Left kidney (tissue), 2 donors: ENCODE measurements around the gene RAD50. TPM values are rescaled to one million over a fixed set of nuclear protein-coding genes. Genes with fewer than 3 reads are reported as not detected.
A peak's percentile ranks its signal among the peaks of the same experiment; 100 is the strongest.
"Not testable (repeated sequence)": the region's sequence is repeated elsewhere in the genome, so short reads cannot be mapped to it uniquely, and the experiment has no call there.

Experiments
- DNase-seq: peaks from one replicate; pipeline ENCODE4 v3.0.0-alpha.2; 2013
- polyA plus RNA-seq: library from polyadenylated mRNA; unstranded; fragments of 120-200 nt; gene quantifications from one replicate; pipeline ENCODE4 v1.2.1, GENCODE V29; 2013; ENCODE audit not compliant: insufficient read length

RAD50 gene
- polyA plus RNA-seq, 1 donor, result 57.1 TPM

- peak; percentile 29 for DNase-seq
Measured at GRCh38 chr5:132557478-132558172, 848 bp downstream of the RAD50 start.

GRCh38 chr5:132559383-132560060, 2.7 kb downstream of the RAD50 start:
- no peak for DNase-seq

GRCh38 chr5:132561601-132562000, 4.8 kb downstream of the RAD50 start:
- no peak for DNase-seq

DNA sequence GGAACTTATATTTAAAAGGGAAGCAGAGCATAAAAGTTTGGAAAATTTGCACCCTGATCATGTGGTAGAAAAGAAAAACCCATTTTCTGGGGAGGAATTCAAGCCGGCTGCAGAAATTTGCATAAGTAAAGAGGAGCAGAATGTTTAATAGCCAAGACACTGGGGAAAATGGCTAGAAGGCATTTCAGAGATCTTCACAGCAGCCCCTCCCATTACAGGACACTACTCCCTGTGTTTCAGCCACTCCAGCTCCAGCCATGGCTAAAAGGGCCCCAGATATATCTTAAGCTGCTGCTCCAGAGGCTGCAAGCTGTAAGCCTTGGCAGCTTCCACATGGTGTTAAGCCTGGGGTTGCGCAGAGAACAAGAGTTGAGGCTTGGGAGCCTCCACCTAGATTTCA, 7.8 kb downstream of the RAD50 start:
- DNase-seq, result not testable (repeated sequence)

GRCh38 chr5:132566657-132567056, 9.9 kb downstream of the RAD50 start:
- no peak for DNase-seq

DNA sequence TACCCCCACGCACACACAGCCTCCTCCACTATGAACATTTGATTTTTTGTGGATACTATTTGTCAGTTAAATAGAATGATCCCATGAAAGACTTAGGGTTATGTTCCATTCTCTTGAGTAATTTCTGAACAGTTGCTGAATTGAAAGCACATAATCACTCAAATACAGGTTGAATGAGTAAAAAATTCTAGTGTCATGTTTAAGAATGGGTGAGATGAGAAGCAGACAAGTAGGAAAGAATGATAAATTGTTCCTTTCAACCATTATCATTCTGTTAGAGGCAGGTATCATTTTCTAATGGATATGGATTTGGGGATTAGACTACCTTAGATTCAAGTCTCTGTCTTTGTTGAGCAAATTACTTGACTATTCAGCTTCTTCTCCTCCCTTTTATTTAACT, 19.3 kb downstream of the RAD50 start:
- no peak for DNase-seq

DNA sequence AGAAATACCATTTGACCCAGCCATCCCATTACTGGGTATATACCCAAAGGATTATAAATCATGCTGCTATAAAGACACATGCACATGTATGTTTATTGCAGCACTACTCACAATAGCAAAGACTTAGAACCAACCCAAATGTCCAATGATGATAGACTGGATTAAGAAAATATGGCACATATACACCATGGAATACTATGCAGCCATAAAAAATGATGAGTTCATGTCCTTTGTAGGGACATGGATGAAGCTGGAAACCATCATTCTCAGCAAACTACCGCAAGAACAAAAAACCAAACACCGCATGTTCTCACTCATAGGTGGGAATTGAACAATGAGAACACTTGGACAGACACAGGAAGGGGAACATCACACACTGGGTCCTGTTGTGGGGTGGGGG, 27.8 kb downstream of the RAD50 start:
- not testable (repeated sequence) for DNase-seq

GRCh38 chr5:132586063-132586462, 29.3 kb downstream of the RAD50 start:
- DNase-seq, result no peak

DNA sequence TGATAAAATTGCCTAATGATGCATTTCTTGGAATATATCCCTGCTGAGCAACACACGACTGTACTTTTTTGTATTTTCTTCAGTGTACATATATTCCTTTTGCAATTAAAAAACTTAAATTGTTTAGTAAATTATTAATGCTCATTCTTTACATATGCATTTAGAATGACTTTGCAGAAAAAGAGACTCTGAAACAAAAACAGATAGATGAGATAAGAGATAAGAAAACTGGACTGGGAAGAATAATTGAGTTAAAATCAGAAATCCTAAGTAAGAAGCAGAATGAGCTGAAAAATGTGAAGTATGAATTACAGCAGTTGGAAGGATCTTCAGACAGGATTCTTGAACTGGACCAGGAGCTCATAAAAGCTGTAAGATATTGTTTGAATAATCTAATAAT, 32.7 kb downstream of the RAD50 start:
- DNase-seq, result no peak

GRCh38 chr5:132591145-132591544, 34.4 kb downstream of the RAD50 start:
- no peak for DNase-seq

GRCh38 chr5:132592521-132592920, 35.7 kb downstream of the RAD50 start:
- DNase-seq, result no peak

DNA sequence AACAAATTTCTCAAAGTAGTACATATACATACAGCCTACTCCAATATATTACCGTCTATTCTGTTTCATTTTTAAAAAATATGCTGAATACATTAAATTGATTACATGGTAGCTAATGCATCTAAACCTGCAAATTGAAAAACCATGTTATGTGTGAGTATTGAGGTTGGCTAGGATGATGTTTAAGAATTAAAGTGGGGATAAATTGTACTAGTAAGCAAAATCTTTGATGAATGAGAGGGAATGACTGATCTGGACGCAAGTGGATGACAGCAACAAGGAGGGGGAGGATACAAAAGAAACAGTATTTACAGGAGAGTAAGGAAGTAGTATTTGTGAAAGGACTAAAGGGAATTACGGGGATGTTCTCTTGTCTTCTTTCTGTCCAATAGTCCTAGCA, 37.4 kb downstream of the RAD50 start:
- DNase-seq, result no peak

GRCh38 chr5:132595624-132596023, 38.8 kb downstream of the RAD50 start:
- DNase-seq, result no peak

- DNase-seq, result no peak
Measured at GRCh38 chr5:132601071-132601728, 44.4 kb downstream of the RAD50 start.

DNA sequence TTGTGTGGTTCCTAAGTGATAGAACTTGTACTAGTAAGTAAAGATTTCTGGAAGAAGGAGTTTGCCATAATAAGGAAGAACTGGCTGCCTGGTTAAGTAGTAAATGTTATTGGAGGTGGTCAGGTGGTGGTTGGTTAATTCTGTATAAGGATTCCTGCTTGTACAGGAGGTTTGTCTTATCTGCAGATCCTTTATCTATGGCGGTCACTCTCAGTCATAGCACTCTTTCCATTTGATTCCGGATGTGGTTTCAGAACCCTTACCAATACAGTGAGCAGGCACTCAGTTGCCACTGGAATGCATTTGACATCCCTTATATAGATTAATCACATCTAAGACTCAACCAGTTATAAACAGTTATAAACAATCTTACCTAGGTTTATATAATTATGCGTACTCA, 50.3 kb downstream of the RAD50 start:
- no peak for DNase-seq

DNA sequence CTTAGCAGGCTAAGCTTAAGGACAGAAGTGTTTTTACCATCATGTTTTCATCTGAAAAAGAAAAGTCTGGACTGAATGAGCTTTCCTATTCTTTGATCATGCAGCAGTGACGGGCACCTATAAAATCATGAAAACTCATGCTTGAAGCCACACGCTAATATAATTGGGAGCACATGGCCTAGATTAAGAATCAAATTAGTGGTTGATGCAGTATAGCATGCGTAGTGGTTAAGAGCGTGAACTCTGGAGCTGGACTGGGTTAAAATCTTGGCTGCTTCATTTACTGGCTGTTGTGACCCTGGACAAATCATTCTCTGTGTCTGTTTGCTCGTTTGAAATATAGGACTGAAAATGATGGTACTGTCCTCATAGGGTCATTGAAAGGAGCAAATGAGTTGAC, 51.3 kb downstream of the RAD50 start:
- DNase-seq, result no peak

DNA sequence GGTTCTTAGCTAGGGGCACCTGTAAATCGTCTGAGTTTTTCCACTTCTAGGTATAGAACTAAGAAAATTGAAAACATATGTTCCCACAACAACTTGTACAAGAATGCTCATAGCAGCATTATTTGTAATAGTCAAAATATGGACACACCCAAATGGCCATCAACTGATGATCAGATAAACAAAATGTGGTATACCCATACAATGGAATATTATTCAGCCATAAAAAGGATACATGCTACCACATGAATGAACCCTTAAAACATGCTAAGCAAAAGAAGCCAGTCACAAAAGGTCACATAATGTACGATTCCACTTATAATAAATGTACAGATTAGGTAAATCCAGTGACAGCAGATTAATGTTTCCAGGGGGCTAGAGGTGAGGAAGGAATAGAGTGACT, 55.2 kb downstream of the RAD50 start:
- no peak for DNase-seq

DNA sequence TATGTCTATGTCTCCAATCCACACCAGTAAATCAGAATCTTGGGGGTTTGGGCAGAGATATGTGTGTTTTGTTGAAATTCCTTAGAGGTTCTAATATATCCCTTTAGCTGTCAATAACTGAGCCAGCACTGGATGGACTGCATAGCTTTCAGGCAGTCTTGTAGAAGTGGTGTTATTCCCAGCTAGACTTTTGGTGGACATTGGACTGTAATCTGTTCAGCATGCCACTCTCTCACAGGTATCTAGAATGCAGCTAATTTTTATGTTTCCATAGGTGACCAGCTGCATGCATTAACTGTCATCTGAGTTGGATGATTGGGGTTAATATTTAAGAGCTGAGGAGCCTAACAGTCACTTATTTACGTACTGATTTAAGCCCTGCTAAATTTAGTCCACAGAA, 56.1 kb downstream of the RAD50 start:
- DNase-seq, result no peak

- no peak for DNase-seq
Measured at GRCh38 chr5:132621699-132622098, 64.9 kb downstream of the RAD50 start.

- DNase-seq, result no peak
Measured at GRCh38 chr5:132622608-132623007, 65.8 kb downstream of the RAD50 start.

DNA sequence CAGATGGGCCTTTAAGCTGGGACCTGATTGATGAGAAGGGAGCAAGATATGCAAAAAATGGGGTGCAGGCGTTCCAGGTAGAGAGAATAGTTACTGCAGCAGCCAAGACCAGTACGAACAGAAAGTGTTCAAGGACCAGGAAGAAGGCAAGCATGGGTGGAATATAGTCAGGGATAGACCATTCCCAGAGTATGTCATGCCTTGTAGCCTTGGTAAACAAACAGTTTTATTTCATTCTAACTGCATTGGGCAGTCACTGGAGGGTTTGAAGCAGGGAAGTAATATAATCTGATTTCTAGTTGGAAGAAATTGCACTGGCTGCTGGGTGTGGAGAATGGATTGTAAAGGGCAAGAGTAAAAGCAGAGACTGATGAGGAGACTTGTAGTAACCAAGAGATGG, 70.7 kb downstream of the RAD50 start:
- DNase-seq, result no peak

- DNase-seq, result no peak
Measured at GRCh38 chr5:132628814-132629213, 72.0 kb downstream of the RAD50 start.

DNA sequence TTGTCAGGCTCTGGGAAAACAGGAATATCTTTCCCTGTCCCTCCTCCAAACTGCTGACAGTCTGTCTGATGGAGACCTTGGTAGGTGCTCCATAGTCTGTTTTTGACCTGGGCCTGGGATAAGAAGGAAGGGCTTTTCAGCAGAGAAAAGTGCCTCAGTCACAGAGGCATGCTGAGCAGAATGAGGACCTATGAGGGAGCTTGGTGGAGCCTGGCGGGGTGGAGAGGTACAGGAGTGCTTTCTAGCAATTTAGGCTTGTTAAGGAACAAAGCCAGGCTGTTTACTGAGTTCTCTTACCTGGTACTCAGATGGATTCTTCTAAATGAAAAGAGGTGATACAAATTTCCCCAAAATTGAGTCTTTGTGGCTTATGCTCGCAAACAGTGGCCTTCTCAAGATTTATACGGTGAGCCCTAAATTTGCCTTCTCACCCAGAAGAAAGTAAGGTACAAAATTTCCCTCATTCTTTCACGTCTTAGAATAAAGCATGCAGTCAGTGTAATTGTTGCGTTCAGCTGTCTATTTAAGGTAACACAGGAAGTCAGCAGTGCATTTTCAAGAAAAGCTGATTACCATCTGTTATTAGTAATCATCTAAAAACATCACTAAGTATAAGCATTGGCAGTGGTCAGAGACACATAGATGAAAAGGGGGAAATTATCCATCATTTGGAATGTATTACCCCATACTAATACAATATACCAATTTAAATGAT, 72.6 kb downstream of the RAD50 start:
- DNase-seq, result no peak
